Stimulated activated CD4-positive, alpha-beta T cell treated with anti-CD3 and anti-CD28 coated beads, TNF-alpha, amount 100 ng/mL, for 24 hours (primary cell): ENCODE measurements around the gene SH2B2.
A peak's percentile ranks its signal among the peaks of the same experiment; 100 is the strongest.
"Not testable (repeated sequence)": the region's sequence is repeated elsewhere in the genome, so short reads cannot be mapped to it uniquely, and the experiment has no call there.

Source experiments
- DNase-seq, 3 experiments: peaks; one replicate each; pipeline ENCODE4 v3.0.0-alpha.2; 2020; ENCODE audit warnings: low read depth in 3 of 3

The SH2B2 gene

GRCh38 chr7:102330666-102331460, 44.2 kb downstream of the SH2B2 start:
- not testable (repeated sequence) for DNase-seq

DNA sequence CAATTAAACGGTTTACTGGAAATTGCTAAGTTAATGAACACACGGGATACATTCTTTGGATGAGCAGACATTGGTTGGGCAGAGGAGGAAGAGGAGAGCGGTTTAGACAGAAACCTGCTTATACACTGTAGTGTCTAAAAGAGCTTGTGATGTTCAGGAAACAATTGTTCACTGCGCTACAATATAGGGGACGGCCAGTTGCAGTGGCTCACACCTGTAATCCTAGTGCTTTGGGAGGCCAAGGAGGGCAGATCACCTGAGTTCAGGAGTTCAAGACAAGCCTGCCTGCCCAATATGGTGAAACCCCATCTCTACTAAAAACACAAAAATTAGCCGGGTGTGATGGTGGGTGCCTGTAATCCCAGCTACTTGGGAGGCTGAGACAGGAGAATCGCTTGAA, 48.9 kb downstream of the SH2B2 start:
- DNase-seq = not testable (repeated sequence)

DNA sequence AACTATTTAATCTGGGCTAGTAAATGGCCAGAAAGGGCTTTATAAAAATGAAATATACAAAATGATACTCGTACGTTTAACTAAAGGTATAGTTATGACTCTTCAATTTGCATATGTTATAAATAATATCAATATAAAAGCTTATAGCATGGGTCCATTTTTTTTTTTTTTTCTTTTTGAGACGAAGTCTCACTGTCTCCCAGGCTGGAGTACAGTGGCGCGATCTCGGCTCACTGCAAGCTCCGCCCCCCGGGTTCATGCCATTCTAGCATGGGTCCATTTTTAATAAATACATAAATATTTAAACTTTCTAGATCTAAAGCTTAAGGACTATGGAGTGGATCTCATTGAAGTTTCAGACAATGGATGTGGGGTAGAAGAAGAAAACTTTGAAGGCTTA, 50.3 kb downstream of the SH2B2 start:
- not testable (repeated sequence) for DNase-seq

DNA sequence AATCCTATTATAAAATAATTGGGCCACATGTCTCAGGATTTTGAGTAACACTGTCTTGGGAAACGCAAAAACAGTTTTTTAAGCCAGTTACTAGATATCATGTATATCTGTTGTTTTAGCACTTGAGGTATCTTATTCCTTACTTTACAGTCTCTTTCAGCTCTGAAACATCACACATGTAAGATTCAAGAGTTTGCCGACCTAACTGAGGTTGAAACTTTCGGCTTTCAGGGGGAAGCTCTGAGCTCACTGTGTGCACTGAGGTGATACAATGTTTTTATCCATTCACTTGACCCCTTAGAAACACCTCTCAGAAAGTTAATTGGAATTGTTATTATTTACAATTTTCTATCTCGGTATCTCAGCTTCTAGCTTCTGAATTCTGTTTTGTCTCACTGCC, 50.8 kb downstream of the SH2B2 start:
- not testable (repeated sequence) for DNase-seq

DNA sequence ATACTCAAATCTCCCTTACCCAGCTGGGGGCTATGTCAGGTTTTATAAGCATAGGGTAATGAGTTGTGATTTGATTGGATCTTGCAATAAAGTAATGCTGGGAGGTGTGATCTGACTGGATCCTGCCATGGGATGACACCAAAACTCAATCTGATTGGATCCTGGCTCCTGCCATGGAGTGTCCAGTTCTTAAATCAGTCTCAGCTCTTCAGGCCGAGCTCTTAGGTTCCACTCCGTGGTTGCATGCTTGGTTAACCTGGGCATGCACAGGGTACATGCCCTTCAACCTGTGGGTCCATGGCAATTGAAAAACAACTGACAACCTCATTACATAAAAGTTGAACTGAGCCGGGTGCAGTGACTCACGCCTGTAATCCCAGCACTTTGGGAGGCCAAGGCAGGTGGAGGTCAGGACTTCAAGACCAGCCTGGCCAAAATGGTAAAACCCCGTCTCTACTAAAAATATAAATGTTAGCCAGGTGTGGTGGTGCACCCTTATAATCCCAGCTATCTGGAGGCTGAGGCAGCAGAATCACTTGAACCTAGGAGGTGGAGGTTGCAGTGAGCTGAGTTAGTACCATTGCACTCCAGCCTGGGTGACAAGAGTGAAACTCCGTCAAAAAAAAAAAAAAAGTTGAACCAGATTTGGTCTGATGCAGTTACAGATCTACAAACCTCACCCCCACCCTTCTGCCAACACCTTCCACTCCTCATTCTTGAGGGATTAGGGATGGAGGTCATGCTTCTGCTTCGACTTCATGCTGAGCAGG, 54.1 kb downstream of the SH2B2 start:
- not testable (repeated sequence) for DNase-seq

- not testable (repeated sequence) for DNase-seq
Observed at GRCh38 chr7:102346983-102347382, 60.3 kb downstream of the SH2B2 start.

GRCh38 chr7:102356344-102356743, 69.7 kb downstream of the SH2B2 start, which contains the start of gene SPDYE6:
SPDYE6 (minus strand) TSS chr7:102356444; CDS start chr7:102356023, 421 bp downstream.
- not testable (repeated sequence) for DNase-seq

GRCh38 chr7:102363549-102364393, 77.1 kb downstream of the SH2B2 start:
- peak; percentile 84 to 92 (median 88) for DNase-seq

DNA sequence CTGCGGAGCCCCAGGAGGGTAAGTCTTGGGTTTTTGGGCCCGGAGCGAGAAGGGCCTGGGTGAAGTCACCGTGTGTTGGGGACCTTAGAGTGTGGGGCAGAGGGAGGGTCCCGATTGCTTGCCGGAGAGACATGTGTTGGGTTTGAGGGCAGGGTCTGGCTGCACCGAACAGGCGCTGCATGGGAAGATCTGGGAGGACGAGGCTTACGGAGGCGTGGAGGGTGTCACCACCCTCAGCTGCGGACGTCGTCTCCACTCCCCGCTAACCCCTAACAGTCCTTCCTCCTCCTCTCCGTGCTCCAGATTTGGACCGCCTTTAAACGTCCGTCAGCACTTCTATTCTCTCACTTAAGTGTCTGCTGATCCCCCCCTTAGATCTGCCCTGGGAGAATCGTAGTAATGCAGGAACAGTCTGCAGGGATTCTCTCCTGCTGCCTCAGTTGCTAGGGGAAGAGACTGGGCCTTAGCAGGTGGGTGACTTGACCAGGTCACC, 77.8 kb downstream of the SH2B2 start:
- DNase-seq = not testable (repeated sequence)

GRCh38 chr7:102365390-102365789, 78.7 kb downstream of the SH2B2 start:
- not testable (repeated sequence) for DNase-seq

GRCh38 chr7:102370038-102370437, 83.4 kb downstream of the SH2B2 start:
- not testable (repeated sequence) for DNase-seq
